GM12891 (cell line): ENCODE measurements around the gene SSBP4.

Experiments used
- POLR2A ChIP-seq: IDR thresholded peaks from 2 replicates; pipeline ENCODE4 v1.6.1; 2011; ENCODE audit warnings: low read depth, low read length, control low read depth
- POLR2AphosphoS5 ChIP-seq: IDR thresholded peaks from 2 replicates; pipeline ENCODE4 v1.6.1; 2011; ENCODE audit warnings: low read depth, low read length, control low read depth
- POU2F2 ChIP-seq: IDR thresholded peaks from 2 replicates; pipeline ENCODE4 v1.6.1; 2011; ENCODE audit warnings: low read depth, mild to moderate bottlenecking, control low read depth, low read length, moderate library complexity
- SPI1 ChIP-seq: IDR thresholded peaks from 2 replicates; pipeline ENCODE4 v1.6.1; 2011; ENCODE audit warnings: low read depth, low read length, control low read depth
- TAF1 ChIP-seq: IDR thresholded peaks from 2 replicates; pipeline ENCODE4 v1.6.1; 2011; ENCODE audit warnings: low read depth, low read length, control low read depth

DNA sequence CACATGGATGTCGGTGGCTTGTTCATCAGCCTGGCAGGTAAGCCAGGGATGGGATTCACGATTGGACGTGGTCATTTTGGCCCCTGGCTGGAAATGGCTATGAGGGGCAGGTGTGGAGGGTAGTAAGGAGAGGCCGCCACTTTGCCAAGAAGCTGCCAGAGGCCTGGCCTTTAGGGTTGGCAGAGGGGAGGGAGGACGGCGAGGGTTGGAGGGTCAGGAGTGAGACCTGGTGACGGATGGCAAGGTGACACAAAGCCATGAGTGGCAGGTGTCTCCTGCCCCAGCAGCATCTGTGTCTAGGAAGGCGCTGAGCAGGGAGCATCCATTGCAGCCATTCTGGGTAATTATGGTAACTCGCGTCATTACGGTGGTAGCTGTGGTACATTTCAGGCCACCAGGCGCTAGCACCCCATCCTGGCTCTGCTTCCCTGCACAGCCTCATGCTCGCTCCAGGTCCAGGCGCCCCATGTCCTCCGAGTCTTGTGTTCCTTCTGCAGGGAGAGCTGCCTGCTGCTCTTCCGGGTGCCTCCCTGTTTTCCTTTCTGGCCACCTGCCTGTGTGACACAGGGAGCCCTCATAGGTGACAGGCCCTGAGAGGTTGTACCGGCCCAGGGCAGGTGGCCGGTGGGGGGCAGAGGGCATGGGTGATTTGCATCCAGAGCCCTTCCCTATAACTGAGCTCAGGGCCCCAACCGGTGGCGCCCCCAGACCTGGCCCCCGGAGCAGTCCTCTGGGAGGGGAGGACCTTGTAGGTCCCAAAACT is 4.2 kb downstream of the SSBP4 start:
- TF ChIP-seq POLR2AphosphoS5, result no peak
- no peak for TF ChIP-seq TAF1
- TF ChIP-seq POLR2A, result no peak
- TF ChIP-seq POU2F2, result no peak
- no peak for TF ChIP-seq SPI1
